ENCODE results near the gene PLCXD1.
"Not testable (repeated sequence)": the region's sequence is repeated elsewhere in the genome, so short reads cannot be mapped to it uniquely, and the experiment has no call there.

The PLCXD1 gene

GRCh38 chrX:317424-318067, 36.4 kb downstream of the PLCXD1 start:
- DNase-seq (ENCODE audit: low read depth) = peak; percentile 31

GRCh38 chrX:318068-318738, 37.0 kb downstream of the PLCXD1 start:
- peak; percentile 99 for DNase-seq (ENCODE audit: low read depth)

DNA sequence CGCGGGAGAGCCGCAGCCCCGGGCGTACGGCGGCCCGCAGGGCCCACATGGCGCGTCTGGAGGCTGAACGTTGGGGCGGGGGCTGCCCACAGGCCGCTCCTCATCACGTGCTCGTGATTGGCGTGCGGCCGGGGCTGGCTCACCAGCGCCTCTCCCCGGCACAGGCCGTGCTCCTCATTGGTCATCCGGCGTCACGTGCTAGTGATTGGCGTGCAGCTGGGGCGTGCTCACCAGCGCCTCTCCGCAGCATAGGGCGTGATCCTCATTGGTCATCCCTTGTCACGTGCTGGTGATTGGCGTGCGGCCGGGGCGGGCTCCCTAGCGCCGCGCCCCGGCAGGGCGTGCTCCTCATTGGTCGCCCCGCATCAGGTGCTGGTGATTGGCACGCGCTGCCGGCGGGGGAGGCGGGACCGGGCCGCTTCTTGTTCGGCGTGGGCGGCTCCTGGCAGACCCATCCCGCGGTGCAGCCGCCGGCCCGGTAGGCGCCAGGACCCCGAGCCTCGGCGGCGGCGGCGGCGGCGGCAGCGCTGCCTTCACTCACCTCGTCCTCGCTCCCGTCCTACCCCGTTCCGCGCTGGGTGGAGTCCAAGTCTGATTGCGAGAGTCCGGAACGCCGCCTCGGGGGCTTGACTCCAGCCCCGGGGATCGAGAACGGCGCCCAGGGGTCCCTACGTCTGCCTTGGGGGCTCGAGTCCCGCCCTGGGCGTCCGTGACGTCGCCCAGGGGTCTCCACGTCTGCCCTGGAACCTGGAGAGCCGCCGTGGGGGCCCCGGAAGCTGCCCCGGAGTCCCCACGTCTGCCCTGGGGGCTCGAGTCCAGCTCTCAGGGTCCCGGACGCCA, 37.8 kb downstream of the PLCXD1 start, which contains the start of gene GTPBP6:
GTPBP6 (minus strand) TSS at position 58 of the 840 bp plus-strand sequence; CDS start at position 49, 9 bp downstream.
- peak; percentile 99 for DNase-seq (ENCODE audit: low read depth)

DNA sequence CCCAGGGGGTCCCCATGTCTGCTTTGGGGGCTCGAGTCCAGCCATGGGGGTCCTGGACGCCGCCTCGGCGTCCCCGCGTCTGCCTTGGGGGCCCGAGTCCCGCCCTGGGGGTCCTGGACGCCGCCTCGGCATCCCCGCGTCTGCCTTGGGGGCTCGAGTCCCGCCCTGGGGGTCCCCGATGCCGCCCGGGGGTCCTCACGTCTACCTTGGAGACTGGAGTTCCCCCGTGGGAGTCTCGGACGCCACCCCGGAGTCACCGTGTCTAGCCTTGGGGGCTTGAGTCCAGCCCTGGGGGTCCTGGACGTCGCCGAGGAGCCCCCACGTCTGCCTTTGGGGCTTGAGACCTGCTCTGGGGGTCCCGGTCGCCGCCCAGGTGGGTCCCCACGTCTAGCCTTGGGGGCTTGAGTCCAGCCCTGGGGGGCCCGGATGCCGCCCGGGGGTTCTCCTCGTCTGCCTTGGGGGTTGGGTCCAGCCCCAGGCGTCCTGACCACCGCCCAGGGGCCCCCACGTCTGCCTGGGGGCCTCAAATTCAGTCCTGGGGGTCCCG, 38.5 kb downstream of the PLCXD1 start:
- no peak for DNase-seq (ENCODE audit: low read depth)

GRCh38 chrX:320126-320783, 39.1 kb downstream of the PLCXD1 start:
- peak; percentile 32 for DNase-seq (ENCODE audit: low read depth)

DNA sequence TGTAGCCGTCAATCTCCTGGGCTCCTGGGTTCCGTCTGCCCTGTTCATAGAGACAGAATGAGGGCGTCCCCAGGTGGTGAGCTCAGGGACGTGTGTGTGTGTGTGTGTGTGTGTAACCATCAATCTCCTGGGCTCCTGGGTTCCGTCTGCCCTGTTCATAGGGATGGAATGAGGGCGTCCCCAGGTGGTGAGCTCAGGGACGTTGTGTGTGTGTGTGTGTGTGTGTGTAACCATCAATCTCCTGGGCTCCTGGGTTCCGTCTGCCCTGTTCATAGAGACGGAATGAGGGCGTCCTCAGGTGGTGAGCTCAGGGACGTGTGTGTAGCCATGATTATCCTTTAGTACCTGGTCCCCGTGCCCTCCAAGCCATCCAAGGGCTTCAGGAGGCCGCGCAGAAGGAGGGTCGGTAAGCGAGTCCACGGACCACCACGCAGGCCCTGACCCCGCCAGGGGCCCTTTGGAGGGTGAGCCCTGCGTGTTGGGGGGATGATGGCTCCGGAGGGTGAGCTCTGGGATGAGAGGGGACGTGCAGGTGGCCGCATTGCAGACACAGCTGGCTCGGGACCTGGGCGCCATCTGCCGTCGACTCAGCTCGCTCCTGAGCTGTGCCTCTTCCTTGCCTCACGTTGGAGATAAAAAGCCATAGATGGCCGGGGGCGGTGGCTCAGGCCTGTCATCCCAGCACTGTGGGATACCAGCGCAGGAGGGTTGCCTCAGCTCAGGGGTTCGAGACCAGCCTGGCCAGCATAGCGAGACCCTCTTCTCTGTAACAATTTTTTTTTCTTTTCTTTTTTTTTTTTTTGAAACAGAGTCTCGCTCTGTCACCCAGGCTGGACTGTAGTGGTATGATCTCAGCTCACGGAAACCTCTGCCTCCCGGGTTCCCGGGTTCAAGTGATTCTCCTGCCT, 42.8 kb downstream of the PLCXD1 start:
- peak; percentile 27 for DNase-seq (ENCODE audit: low read depth)

GRCh38 chrX:324664-325063, 43.5 kb downstream of the PLCXD1 start:
- not testable (repeated sequence) for DNase-seq (ENCODE audit: low read depth)

DNA sequence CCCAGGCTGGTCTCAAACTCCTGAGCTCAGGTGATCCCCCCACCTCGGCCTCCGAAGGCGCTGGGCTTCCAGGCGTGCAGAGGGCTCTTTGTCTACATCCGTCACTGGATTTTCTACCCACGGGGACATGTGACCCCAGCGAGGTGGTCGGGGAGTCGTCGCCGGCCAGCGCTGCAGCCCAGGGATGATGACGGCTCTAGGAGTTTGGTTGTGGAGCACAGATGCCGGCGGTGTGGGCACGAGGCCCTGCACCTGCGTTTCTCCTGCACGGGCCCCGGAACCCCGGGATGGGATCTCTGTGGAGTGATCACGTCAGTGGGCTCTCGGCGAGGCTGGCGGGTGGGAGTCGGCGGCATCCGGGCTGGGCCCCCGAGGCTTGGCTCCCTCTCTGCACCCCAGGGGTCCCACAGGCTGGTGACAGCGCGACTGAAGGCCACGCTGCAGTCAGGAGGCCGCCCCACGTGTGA, 46.5 kb downstream of the PLCXD1 start:
- DNase-seq (ENCODE audit: low read depth) = no peak

DNA sequence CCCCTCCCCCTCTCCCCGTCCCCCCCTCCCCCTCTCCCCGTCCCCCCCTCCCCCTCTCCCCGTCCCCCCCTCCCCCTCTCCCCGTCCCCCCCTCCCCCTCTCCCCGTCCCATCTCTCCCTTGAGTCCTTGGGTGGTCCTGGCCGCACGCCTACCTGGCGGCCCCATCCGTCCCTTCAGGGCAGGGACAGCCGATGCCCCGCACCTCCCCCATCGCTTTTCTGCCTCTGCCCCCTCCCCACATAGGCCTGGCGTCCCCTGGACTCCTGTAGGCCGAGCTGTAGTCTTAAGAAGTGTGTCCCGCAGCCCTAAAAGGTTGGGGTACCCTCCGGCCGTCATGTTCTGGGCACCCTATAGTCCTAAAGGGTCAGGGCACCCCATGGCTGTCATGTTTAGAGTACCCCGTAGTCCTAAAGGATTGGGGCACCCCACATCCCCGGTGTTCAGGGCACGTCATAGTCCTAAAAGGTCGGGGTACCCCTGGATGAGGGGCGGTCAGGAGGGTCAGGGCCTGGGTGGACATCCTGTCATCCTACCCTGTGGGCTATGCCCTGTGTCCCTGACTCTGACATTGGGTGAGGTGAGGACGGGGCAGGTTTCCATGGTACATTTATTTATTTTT, 48.2 kb downstream of the PLCXD1 start:
- no peak for DNase-seq (ENCODE audit: low read depth)

DNA sequence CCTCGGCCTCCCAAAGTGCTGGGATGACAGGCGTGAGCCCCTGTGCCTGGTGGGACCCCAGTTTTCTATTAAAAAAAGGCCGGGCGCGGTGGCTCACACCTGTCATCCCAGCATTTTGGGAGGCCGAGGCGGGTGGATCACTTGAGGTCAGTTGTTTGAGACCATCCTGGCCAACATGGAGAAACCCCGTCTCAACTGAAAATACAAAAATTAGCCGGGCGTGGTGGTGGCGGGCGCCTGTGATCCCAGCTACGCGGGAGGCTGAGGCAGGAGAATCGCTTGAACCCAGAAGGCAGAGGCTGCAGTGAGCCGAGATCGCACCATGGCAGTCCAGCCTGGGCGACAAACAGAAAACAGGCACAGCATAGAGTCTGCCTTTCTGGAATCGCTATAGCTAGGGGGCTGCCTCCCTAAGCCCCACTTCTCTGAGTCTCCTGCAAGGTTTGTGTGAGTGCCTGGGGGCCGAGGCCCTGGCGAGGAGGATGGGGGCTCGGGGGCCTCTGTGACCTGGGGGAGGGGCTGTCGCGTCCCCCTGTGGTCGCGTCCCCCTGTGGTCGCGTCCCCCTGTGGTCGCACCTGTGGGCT, 49.1 kb downstream of the PLCXD1 start:
- DNase-seq (ENCODE audit: low read depth) = not testable (repeated sequence)

GRCh38 chrX:330726-331150, 49.6 kb downstream of the PLCXD1 start:
- DNase-seq (ENCODE audit: low read depth) = no peak

- peak; percentile 68 for DNase-seq (ENCODE audit: low read depth)
These were observed 50.1 kb downstream of the PLCXD1 start for GRCh38 chrX:331151-331824.

GRCh38 chrX:331825-332495, 50.8 kb downstream of the PLCXD1 start:
- no peak for DNase-seq (ENCODE audit: low read depth)

DNA sequence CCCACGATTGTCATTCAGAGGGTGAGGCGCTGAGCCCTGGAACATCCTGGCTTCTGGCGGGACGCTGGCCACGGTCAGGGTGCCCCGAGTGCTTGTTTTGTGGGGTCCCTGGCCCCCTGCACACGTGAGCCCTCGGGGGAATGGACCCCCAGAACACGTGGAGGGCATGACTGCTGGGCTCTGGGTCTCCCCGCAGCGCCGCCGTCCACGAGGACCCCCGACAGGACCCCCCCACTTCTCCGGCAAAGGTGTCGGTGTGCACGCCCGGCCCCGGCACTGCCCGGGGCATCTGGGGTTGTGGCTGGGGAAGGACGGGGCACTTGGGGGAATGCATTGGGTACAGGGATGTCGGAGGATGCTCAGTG, 51.3 kb downstream of the PLCXD1 start:
- DNase-seq (ENCODE audit: low read depth) = no peak

DNA sequence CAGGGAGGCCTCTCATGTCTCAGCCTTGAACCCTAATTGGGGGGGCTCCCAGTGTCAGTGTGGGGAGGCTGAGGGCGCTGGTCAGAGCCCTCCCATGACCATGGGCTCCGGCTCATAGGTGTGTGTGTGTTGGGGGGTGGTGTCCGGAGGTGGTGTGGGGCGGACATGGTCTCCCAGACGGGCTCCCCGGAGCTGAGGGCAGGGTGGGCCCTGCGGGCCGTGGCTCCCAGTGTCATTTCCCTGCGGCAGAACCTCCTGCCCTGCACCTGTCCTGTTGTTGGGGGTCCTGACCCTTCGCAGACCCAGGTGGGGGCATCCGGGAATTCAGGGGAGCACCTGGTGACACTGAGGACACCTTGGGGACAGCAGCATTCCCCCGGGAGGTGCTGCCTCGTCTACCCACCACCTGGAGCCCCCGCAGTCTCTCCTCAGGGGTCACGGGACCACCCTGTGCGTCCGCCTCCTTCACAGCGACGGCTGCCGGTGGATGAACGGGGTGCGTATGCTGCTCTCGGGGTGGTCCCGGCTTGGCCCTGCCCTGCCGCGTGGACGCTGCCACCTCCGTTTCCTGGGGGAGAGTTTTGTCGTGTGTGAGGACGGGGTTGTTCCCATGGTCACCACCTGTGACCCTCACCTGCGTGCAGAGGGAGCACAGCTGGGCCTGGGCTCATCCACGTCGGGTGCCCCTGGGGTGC, 51.9 kb downstream of the PLCXD1 start:
- DNase-seq (ENCODE audit: low read depth) = no peak

- DNase-seq (ENCODE audit: low read depth) = no peak
These were observed 52.6 kb downstream of the PLCXD1 start for GRCh38 chrX:333611-334311.

DNA sequence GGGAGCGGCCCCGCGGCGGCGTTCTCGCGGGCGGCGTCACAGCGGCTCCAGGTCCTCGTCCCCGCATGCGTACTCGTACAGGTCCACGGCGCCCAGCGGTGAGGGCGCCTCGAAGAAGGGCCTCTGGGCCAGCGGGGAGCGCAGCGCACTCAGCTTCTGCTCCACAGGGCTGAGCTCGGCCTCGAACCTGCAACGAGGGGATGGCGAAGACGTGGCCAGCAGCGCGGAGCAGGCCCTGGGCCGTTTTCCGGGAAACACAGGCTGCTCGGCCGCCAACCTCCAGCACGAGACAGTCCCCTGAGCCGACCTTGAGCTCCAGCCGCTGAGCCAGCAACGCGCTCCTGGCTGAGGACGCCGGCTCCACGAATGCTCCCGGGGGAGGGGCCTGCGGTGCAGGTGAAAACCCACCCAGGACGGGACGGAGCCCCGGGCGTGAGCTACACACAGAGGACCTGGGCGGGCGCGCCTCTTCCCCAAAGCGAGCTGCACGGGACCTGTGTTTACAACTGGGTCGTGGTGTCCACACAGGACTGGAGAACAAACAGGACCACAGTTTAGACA, 53.2 kb downstream of the PLCXD1 start:
- DNase-seq (ENCODE audit: low read depth) = no peak

Measured in ELR (cell line).